DMS79 treated with DMSO at 0.1 percent for 48 hours (cell line): ENCODE data around the gene CTNND2.
"Not testable (repeated sequence)": the region's sequence is repeated elsewhere in the genome, so short reads cannot be mapped to it uniquely, and the experiment has no call there.

Experiments
- DNase-seq: peaks from one replicate; lab custom pipeline; 2025; lab: John Stamatoyannopoulos, UW

Gene CTNND2

DNA sequence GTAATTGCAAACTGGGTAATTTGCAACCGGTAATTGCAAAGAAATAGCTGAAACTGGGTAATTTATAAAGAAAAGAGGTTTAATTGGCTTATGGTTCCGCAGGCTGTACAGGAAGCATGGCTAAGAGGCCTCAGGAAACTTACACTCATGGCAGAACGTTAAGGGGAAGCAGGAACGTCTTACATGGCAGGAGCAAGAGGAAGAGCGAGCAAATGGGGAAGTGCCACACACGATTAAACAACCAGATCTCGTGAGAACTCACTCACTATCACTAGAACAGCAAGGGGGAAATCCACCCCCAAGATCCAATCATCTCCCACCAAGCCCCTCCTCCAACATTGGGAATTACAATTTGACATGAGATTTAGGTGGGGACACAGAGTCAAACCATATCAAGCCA, 590.6 kb downstream of the CTNND2 start:
- DNase-seq = not testable (repeated sequence)

DNA sequence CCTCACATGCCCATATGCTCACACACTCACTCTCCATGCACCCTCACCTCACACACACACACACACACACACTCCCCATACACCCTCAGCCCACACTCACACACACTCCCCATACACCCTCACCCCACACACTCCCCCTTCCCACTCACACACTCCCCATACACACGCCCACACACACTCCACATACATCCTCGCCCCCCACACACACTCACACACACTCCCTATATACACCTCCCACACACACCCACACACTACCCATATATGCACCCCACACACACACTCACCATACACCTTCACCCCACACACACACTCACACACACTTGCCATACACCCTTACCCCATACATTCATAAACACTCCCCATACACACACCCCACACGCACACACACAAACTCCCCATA, 592.5 kb downstream of the CTNND2 start:
- DNase-seq = no peak

DNA sequence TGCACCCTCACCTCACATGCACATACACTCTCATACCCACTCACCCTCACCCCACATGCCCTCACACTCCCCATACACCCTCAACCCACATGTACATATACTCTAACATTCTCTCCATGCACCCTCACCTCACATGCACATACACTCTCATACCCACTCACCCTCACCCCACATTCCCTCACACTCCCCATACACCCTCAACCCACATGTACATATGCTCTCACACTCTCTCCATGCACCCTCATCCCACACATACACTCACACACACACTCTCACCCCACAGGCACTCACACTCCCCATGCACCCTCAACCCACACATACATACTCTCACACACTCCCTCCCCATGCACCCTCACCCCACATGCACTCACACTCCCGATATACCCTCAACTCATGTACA, 593.0 kb downstream of the CTNND2 start:
- DNase-seq = no peak

DNA sequence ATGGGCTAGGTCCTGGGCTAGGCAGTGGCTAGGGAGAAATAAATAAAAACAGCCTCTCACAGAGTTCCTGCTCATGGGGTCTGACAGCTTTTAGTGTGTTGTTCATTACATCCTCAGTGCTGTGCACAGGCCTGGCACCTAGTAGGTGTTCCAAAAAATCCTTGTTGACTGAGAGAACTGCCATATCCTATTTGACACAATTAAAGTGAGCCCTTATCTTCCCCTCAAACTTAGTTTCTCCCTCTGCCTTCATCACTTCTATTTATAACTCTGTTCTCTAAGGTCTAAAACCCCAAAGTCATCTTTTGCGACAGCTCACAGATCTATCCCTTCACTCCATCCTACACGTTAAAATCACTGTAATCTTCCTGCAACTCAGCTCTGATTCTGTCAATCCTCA, 594.1 kb downstream of the CTNND2 start:
- no peak for DNase-seq

DNA sequence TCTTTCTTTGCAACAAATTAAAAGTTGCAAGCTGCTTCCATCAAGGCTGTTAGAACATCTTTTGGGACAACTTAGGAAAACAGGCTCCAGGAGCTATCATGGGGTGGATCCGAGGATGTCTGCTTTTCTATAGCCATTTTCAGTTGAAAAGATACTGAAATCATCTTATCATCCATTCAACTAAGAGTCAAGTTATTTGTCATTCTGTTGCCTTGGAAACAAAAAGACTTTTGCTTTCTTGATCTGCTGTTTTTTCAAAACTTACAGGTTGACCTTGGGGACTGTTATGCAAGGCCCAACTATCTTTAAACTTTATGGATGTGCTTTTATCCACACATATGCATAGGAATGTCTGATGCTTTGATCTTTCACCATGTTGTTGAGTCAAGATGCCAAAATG, 597.9 kb downstream of the CTNND2 start:
- no peak for DNase-seq

DNA sequence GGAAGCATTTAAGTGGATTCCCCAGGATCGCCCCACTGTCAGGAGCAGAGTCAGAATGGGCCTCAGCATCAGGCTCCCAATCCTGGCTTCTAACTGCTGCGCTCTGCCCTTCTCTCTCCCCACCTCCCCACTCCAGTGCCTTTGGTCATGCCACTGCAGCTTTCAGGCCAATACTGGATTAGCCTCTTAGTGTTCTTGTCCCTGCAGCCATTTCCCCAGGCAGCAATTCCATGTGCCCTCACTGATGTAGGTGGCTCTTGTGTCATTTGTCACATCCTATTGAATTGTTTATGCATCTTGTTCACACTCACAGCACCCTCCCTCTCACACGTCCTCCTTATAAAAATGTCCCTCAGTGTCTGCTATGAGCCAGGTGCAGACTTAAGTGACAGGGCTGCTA, 599.0 kb downstream of the CTNND2 start:
- peak; percentile 73 for DNase-seq

DNA sequence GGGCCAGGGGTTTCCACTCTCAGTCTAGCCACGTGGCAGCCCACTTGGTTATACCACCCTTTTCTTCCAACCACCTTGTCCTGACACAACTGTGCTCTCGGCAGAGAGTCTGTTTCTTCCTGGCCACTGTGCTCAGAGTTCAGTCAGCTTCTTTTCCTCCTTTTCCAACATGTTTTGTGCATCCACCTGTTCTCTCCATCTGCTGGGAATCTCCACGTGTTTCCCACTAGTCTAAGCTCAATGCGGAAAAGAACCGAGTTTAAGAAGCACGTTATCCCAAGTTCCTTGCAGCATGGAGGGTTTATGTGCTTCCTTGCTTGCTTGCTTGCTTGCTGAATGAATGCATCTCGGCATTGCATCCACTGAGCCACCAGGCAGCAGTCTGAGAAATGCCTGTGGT, 599.6 kb downstream of the CTNND2 start:
- no peak for DNase-seq

DNA sequence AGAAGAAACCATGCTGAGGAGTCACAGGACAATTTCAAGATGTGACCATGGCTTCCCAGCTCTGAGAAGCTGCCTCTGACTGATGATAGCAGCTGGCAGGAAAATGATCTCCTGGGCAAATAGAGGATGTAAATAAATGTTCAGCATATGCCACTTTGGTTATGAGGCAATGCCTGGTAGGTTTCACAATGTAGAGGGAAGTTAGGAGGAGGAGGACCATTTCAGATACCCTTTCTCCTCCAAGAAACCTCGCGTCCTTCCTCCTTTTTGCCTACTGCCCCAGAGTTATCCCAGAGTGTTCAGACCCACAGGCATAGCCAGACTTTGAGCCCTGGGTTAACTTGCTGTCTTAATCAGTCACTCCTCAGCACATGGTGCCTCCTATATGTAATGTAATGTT, 601.6 kb downstream of the CTNND2 start:
- DNase-seq = no peak

DNA sequence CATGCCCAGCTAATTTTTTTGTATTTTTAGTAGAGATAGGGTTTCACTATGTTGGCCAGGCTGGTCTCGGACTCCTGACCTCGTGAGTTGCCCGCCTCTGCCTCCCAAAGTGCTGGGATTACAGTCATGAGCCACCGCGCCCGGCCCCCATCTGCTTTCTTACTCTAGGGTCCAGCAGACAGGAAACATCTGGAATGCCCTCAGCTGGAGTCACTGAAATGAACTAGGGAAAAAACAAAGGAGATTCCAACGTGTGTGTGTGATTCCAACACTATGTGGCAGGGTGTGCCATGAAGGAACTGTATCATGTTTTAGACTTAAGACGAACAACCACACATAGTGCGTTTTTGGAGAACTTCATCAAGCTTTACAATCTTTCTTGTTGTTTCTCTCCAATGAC, 603.1 kb downstream of the CTNND2 start:
- DNase-seq = no peak

DNA sequence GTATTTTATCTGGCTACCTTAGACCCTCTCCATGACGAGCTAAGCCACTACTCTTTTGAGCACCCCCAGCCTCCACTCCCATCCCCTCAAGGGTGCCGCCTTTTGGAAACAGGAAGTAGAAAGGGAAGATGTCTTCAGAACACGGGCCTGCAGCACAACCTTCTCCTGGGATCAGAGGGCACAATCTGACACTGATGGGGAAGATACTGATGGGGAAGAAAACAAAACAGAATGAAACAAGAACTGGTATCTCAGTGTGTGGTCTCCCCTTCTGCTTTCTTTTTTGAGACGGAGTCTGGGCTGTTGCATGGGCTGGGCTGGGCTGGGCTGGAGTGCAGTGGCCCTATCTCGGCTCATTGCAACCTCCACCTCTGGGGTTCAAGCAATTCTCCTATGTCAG, 603.5 kb downstream of the CTNND2 start:
- no peak for DNase-seq

DNA sequence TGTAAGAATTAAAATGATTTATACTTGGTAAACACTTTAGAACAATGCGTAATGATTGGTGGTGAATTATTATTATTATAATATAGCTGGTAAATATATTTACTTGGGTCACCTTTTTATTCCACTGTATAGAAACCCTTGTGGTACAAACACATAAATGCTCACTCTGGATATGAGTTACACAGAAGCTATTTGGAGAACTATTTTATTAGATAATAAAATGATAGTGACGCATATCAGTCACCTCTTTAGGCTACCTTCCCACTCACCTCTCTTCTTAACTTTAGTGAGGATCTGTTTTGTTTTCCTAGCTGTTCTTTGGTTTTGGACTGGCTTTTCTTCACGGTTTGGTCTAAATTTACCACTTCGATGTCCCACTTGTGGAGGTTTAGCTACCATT, 605.4 kb downstream of the CTNND2 start:
- DNase-seq = no peak

DNA sequence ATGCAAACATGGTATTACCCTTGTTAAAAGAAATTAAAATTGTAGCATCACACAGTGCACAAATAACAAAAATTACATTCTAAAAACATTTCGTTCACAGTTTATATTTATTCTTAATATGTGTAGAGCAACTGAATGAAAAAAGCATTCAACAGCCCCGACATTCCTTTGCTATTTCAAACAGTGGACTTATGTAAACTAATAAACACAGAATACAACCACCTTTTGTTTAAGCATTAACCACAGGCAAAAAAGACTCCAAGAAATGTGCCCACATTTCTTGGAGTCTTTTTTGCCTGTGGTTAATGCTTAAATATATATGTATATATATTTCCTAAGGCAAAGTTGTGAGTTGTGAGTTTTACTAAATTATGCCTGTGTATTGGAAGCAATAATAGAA, 610.7 kb downstream of the CTNND2 start:
- no peak for DNase-seq

DNA sequence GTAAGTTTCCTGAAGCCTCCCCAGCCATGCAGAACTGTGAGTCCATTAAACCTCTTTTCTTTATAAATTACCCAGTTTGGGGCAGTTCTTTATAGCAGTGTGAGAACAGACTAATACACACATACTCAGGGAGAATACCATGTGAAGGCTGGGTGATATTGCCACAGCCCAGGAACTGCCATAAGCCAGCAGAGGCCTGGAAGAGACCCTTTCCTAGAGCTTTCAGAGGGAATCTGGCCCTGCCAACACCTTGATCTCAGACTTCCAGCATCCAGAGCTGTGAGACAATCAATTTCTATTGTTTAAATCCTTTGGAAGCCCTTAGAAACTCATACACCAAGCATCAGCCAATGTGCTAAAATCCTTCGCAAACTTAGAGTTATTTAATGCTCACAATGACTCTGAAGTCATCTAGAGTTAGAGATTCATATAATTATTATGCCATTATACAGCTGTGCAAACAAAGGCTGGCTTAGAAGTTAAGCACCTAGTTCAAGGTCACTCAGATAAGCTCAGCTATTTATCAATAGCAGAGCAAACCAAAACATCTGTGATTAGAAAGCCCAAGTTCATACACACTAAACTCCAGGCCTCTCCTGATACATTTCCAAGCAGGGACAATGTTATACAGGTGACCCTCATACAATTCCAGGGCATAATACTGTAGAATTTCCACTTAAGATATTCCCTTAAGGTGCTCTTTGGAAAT, 611.4 kb downstream of the CTNND2 start:
- DNase-seq = no peak

DNA sequence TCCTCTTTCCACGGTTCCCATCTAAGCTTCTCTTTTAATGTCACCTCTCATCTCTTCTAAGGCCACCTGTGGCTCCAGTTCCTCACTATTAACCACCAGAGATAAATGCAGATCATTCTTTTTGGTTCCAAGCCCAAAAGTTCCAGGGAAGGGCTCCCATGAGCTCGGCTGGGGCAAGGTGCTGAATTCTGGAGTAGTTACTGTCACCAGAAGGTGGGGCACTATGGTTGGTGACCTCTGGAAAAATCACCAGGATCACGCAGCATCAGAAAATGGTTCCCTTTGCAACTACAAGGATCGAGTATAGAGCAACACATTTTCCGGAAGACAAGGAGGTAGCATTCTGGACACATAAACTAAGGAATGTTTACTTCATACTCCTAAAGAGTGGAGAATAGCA, 614.5 kb downstream of the CTNND2 start:
- no peak for DNase-seq

DNA sequence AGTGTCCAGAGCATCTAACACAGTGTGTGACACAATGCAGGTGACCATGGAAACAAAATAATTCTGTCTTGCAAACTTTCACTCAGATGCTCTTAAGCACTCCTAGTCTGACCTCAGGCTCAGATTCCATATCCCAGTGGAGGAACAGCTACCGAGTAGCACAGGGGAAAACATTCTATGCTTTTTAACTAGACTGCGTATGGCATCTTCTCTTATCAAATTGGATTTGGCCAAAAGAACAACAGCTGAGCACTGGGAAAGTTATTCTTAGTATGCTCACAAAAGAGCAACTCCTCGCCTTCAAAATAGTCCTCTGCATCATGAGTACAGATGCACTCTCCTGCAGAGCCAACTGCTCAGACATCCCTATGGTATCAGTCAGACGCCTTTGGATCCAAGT, 615.0 kb downstream of the CTNND2 start:
- DNase-seq = no peak

DNA sequence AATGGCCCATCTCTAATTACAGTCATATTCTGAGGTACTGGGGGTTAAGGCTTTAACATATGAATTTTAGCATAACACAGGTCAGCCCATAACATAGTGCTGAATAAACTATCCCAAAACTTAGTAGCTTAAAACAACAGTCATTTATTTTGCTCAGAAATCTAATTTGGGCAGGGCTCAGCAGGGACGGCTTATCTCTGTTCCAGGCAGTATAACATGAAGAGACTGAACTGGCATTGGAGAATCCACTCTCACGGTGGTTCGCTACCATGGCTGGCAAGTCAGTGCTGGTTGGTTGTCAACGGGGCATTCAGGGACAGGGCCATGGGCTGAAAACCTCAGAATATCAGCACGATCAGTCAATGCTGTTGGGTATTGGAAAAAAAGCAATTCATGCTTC, 622.4 kb downstream of the CTNND2 start:
- no peak for DNase-seq

DNA sequence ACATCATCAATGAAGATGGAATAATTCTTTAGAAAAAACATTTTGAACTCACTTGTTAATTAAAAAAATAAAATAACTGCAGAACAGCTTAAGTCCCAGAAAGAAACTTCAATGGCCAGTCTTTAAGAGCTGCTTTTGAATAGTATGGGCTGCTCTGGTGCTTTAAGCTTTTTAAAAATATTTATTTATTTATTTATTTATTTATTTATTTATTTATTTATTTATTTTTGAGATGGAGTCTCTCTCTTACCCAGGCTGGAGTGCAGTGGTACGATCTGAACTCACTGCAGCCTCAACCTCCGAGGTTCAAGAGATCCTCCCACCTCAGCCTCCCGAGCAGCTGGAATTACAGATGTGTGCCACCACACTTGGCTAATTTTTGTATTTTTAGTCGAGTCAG, 626.9 kb downstream of the CTNND2 start:
- no peak for DNase-seq

DNA sequence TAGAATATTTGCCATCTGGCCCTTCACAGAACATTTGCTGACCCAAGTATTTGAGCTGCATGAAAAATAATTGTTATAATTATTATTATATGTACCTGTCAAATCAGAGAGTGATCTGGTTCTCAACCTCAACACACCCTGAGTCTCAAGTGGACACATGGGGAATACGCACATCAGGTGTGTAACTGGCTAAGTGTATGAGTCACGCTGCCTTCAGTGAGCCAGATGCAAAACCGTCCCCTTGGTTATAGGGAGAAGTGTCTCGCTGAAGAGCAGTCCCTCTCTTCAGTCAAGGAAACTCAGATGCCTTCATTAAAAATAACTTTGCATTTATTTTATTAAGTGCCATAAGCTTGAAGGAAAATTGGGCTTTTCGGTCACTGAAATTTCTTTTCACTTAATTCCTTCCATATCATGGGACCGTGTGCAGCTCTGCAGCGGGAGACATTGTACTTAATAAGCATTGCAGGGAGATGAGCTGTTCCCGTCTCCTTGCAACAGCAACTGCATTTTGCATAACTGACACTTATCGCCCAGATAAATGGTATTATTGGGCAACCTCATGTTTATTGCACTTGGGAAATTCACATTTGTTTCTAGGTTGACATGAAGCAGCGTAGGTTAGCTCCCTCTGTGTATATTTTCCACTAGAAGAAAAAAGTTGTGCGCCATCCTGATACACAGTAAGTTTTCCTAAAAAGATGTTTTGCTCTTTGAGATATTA, 630.9 kb downstream of the CTNND2 start:
- no peak for DNase-seq

DNA sequence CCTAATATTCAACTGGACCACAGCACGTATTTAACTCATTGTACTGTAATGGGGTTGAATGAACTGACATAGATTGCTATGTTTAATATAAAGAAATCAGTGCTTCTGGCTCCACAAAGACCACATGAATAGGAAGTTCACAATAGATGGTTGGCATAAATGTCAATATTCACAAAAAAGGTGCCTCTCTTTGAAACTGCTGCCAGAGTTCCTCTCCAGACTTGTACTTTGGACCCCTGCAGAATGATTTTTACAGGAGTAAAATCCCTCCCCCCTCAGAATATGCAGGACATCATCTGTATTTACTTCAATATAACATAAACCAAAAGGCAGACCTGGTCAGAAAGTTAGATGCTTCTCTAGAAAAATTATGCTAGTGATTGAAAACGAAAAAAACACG, 634.7 kb downstream of the CTNND2 start:
- no peak for DNase-seq

DNA sequence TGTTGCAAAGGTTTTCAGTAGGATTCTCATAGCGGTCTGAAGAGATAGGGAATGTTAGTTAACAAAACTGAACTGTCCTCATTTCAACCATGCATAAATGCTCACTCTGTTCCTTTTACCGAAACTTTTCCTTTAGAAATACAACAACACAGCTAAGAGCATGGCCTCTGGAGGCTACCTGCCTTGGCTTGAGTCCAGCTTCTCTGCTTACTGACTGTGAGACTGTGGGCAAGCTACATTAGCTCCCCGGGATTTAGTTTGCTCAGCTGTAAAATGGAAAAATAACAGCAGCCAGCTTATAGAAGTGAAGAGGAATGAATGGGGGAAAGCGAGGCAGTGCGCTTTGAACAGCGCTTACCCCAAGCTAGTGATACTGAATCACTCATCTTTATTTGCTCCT, 635.4 kb downstream of the CTNND2 start:
- no peak for DNase-seq

DNA sequence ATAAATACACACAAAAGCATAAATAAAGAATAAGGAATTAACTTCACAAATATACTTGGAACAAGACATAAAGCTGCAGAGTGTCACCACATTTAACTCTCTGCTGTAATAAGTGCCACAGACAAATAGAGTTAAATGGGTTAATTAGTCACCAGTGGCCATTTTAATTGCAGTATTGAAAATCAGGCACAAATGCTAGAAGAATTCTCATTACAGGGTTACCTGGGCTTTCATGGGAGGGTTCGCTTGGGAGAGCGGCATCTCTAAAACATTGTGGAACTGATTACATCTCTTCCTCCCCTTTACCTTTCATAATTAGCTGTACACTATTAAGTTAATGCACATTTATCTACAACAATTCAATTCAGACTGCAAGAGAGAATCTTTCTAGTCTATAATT, 637.9 kb downstream of the CTNND2 start:
- DNase-seq = no peak

DNA sequence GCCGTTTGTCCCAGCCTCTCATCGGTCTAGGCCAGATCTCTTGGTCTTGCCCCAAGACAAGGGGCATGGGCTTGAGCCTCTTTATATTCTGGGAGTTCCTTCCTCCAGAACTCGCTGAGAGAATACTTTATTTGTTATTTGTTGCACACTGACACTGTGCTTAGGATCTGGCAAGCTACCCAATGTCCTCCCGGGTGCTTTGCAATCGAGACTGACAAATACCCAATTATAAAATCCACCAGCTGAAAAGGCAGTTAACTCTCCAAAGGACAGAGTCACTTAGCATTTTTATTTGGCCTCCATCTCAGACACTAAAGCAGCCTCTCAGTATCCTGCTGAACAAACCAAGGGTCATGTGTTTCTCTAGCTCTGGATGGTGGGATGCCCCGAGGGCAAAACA, 643.0 kb downstream of the CTNND2 start:
- DNase-seq = no peak

DNA sequence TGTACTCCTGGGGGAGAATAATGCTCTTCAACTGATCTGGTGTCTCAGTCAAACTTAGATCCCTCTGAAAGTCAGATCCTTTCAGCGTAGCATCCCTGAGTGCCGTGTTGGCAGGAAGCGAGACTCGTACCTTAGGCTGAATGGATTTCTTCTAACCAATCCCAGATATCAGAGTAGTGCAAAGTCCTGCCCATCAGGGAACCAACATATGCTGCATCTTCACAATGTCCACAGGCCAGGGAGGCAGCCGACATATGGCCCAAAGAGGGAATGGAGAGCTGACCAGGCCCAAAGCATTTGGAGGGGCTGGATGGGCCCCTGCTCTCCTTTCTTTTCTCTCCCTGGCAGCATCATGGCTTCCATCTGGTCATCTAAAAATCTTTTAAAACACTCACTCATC, 646.2 kb downstream of the CTNND2 start:
- no peak for DNase-seq

DNA sequence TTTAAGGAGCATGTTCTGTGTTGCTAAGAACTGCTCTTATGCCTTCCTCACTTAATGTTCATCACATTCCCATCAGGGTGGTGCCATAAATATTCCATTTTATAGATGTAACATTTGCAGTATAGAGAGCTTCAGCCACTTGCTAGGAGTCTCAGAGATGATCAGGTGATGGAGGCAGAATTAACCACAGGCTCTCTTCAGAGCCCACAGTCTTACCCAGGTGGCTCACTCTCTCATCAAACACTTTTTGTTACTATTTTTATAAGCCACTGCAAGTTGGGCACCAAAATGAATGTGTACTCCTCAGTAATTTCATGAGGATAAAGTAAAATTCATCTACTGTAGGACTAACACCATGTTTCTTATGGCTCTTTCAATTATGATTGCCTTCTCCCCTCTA, 651.7 kb downstream of the CTNND2 start:
- DNase-seq = no peak
